Mesendoderm (in vitro differentiated cells): Measurements from ENCODE around the gene ANKEF1.
A peak's percentile ranks its signal among the peaks of the same experiment; 100 is the strongest.
"Not testable (repeated sequence)": the region's sequence is repeated elsewhere in the genome, so short reads cannot be mapped to it uniquely, and the experiment has no call there.

ENCODE experiments used
- DNase-seq: peaks from one replicate; pipeline ENCODE4 v3.0.0; 2013
- H2AK5ac ChIP-seq: 2 replicates; pipeline ENCODE4 v1.6.1; 2013; ENCODE audit warnings: low read length, inconsistent platforms
- H2BK120ac ChIP-seq: 2 replicates; pipeline ENCODE4 v1.6.1; 2013; ENCODE audit warnings: low read depth, mild to moderate bottlenecking, low read length, moderate library complexity, mixed read lengths
- H2BK15ac ChIP-seq: replicated peaks from 2 replicates; pipeline ENCODE4 v1.6.1; 2013; ENCODE audit warnings: low read depth, mild to moderate bottlenecking, moderate library complexity
- H2BK5ac ChIP-seq: 2 replicates; pipeline ENCODE4 v1.6.1; 2013; ENCODE audit warnings: low read length, inconsistent platforms
- H3K18ac ChIP-seq: 2 replicates; pipeline ENCODE4 v1.6.1; 2013; ENCODE audit warnings: mild to moderate bottlenecking, low read length, mixed read lengths
- H3K23ac ChIP-seq: one replicate; pipeline ENCODE4 v1.6.1; 2013; ENCODE audit warnings: low read length
- H3K27ac ChIP-seq: 2 replicates; pipeline ENCODE4 v1.5.1; 2013; ENCODE audit warnings: low read depth, mild to moderate bottlenecking, inconsistent platforms, low read length, moderate library complexity
- H3K27me3 ChIP-seq: 2 replicates; pipeline ENCODE4 v1.6.1; 2013; ENCODE audit warnings: low read length, control low read depth, mild to moderate bottlenecking, inconsistent platforms; ENCODE audit not compliant: insufficient read depth, poor library complexity
- H3K36me3 ChIP-seq: 2 replicates; pipeline ENCODE4 v1.6.1; 2013; ENCODE audit warnings: low read length, inconsistent platforms; ENCODE audit not compliant: control insufficient read depth, insufficient read depth
- H3K4ac ChIP-seq: one replicate; pipeline ENCODE4 v1.6.1; 2013; ENCODE audit warnings: low read depth, mild to moderate bottlenecking, low read length, moderate library complexity
- H3K4me1 ChIP-seq: 2 replicates; pipeline ENCODE4 v1.6.1; 2013; ENCODE audit warnings: low read depth, low read length, inconsistent platforms; ENCODE audit not compliant: control insufficient read depth
- H3K4me2 ChIP-seq: 2 replicates; pipeline ENCODE4 v1.6.1; 2013; ENCODE audit warnings: low read length
- H3K4me3 ChIP-seq: 2 replicates; pipeline ENCODE4 v1.5.1; 2013; ENCODE audit warnings: mild to moderate bottlenecking, low read length
- H3K56ac ChIP-seq: one replicate; pipeline ENCODE4 v1.6.1; 2013; ENCODE audit warnings: low read length
- H3K79me1 ChIP-seq: 2 replicates; pipeline ENCODE4 v1.6.1; 2013; ENCODE audit warnings: low read length, inconsistent platforms
- H3K79me2 ChIP-seq: 2 replicates; pipeline ENCODE4 v1.6.1; 2013; ENCODE audit warnings: mild to moderate bottlenecking, low read length; ENCODE audit not compliant: control insufficient read depth, insufficient read depth
- H3K9ac ChIP-seq: 2 replicates; pipeline ENCODE4 v1.6.1; 2013; ENCODE audit warnings: low read length, inconsistent platforms
- H4K5ac ChIP-seq: one replicate; pipeline ENCODE4 v1.6.1; 2013; ENCODE audit warnings: low read length
- H4K8ac ChIP-seq: one replicate; pipeline ENCODE4 v1.6.1; 2013; ENCODE audit warnings: low read depth, mild to moderate bottlenecking, control low read depth, low read length, moderate library complexity
- WGBS: extraction: QIAGEN DNeasy Blood & Tissue Kit; methylation state at CpG from one replicate; pipeline ENCODE4 v1.1.7; 2013; ENCODE audit warnings: low lambda C conversion rate, missing lambda C conversion rate; ENCODE audit not compliant: insufficient coverage; ENCODE audit errors: extremely low coverage; 5-methylcytosine and 5-hydroxymethylcytosine counted together

Gene ANKEF1

GRCh38 chr20:10033905-10034650 is 709 bp upstream of the ANKEF1 start:
- H3K4ac ChIP-seq, result no peak overlapping the region
- H3K4me2 ChIP-seq, result no peak overlapping the region
- H3K23ac ChIP-seq, result no peak overlapping the region
- no peaks in the 10 kb centered on the region for H3K79me1 ChIP-seq
- no peaks in the 10 kb centered on the region for H3K27me3 ChIP-seq
- no peak overlapping the region for H3K9ac ChIP-seq
- H4K5ac ChIP-seq, result no peak overlapping the region
- WGBS, result no CpG with 5 or more reads among the region's 5 CpGs
- no peak overlapping the region for H4K8ac ChIP-seq
- H2BK5ac ChIP-seq, result no peak overlapping the region
- no peak overlapping the region for H2BK120ac ChIP-seq
- H3K36me3 ChIP-seq, result no peaks in the 10 kb centered on the region
- no peak overlapping the region for H2AK5ac ChIP-seq
- no peak overlapping the region for H3K27ac ChIP-seq
- H3K4me3 ChIP-seq, result no peak overlapping the region
- no peak for DNase-seq
- H3K79me2 ChIP-seq, result no peaks in the 10 kb centered on the region
- H3K56ac ChIP-seq, result no peak overlapping the region
- H3K4me1 ChIP-seq, result no peaks in the 10 kb centered on the region
- no peak overlapping the region for H3K18ac ChIP-seq
- H2BK15ac ChIP-seq, result no peak overlapping the region

GRCh38 chr20:10036321-10036720 is 1.5 kb downstream of the ANKEF1 start:
- H3K36me3 ChIP-seq, H3K79me1 ChIP-seq, H3K4me3 ChIP-seq, H3K79me2 ChIP-seq, H2AK5ac ChIP-seq, H3K4me1 ChIP-seq, H4K5ac ChIP-seq, H2BK5ac ChIP-seq, H3K27ac ChIP-seq, H3K4ac ChIP-seq, DNase-seq, H3K27me3 ChIP-seq, H4K8ac ChIP-seq, H2BK15ac ChIP-seq, H2BK120ac ChIP-seq, H3K56ac ChIP-seq, H3K23ac ChIP-seq, H3K9ac ChIP-seq, H3K18ac ChIP-seq, H3K4me2 ChIP-seq: not testable (repeated sequence)
- no CpG with 5 or more reads among the region's 8 CpGs for WGBS

- no peak overlapping the region for H3K27ac ChIP-seq
- H2BK120ac ChIP-seq, result no peak overlapping the region
- no peak overlapping the region for H3K4me3 ChIP-seq
- no CpG with 5 or more reads among the region's 5 CpGs for WGBS
- H3K4ac ChIP-seq, result no peak overlapping the region
- DNase-seq, result no peak
- no peak overlapping the region for H2AK5ac ChIP-seq
- H3K4me2 ChIP-seq, result no peak overlapping the region
- no peak overlapping the region for H3K23ac ChIP-seq
- H3K79me1 ChIP-seq, result no peaks in the 10 kb centered on the region
- no peak overlapping the region for H3K56ac ChIP-seq
- H3K18ac ChIP-seq, result no peak overlapping the region
- H2BK5ac ChIP-seq, result no peak overlapping the region
- no peaks in the 10 kb centered on the region for H3K4me1 ChIP-seq
- no peaks in the 10 kb centered on the region for H3K27me3 ChIP-seq
- H3K9ac ChIP-seq, result no peak overlapping the region
- H3K79me2 ChIP-seq, result no peaks in the 10 kb centered on the region
- H2BK15ac ChIP-seq, result no peak overlapping the region
- H4K8ac ChIP-seq, result no peak overlapping the region
- no peak overlapping the region for H4K5ac ChIP-seq
- no peaks in the 10 kb centered on the region for H3K36me3 ChIP-seq
These were observed 5.5 kb downstream of the ANKEF1 start for GRCh38 chr20:10040070-10040975.

DNA sequence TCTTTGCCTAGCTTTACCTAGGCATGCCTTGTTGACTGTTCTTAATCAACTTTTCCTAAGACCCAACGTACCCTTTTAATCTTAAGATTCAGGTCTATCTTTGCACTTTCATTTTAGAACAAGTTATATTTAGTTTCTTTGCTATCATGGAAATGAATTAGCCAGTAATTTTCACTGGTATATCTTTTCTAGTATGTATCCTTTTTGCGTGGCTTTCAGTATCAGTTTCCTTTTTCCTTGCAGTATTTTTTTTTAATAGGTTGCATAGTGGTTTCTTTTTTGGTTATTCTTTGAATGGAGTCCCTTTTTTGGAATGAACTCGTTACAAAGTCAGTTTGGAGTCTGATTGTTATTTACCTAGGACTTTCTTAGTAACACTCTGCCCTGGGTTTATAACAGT is 7.3 kb downstream of the ANKEF1 start:
- no CpG with 5 or more reads among the region's 3 CpGs for WGBS
- Histone ChIP-seq H3K79me1 (no peaks in the 10 kb centered on the region), H3K23ac (no peak overlapping the region), H3K36me3 (no peaks in the 10 kb centered on the region), H2BK120ac (no peak overlapping the region), H3K4me3 (no peak overlapping the region), H2AK5ac (no peak overlapping the region), H3K18ac (no peak overlapping the region), H3K56ac (no peak overlapping the region), H4K5ac (no peak overlapping the region), H3K9ac (no peak overlapping the region), H3K4me1 (no peaks in the 10 kb centered on the region), H2BK15ac (no peak overlapping the region), H4K8ac (no peak overlapping the region), H2BK5ac (no peak overlapping the region), H3K4me2 (no peak overlapping the region), H3K79me2 (no peaks in the 10 kb centered on the region), H3K4ac (no peak overlapping the region), H3K27me3 (no peaks in the 10 kb centered on the region), H3K27ac (no peak overlapping the region)
- no peak for DNase-seq

DNA sequence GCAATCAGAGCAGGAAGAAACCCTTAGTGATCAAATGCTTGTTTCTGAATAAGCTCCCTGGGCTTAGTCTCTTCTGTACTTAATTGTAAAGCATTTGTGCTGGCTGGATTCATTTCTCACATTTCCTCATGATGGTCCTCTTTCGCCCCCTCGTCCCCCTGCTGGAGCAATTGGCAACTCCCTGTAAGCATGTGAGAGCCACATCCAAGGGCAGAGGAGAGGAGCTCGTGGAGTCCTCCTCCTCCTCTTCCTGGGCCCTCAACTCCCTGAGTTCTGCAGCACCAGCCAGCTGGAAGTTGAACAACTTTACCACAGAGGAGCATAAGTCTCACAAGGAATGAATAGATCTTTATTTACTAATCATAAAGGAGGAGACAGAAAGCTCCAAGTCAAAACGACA is 12.6 kb downstream of the ANKEF1 start:
- no peak overlapping the region for H3K18ac ChIP-seq
- no peaks in the 10 kb centered on the region for H3K36me3 ChIP-seq
- H2BK5ac ChIP-seq, result no peak overlapping the region
- no peak overlapping the region for H3K56ac ChIP-seq
- H3K27ac ChIP-seq, result no peak overlapping the region
- no peak overlapping the region for H3K23ac ChIP-seq
- no CpG with 5 or more reads among the region's 4 CpGs for WGBS
- no peak overlapping the region for H2AK5ac ChIP-seq
- no peak overlapping the region for H4K5ac ChIP-seq
- H2BK120ac ChIP-seq, result no peak overlapping the region
- H3K4me1 ChIP-seq, result no peaks in the 10 kb centered on the region
- H3K4me3 ChIP-seq, result no peak overlapping the region
- no peak overlapping the region for H2BK15ac ChIP-seq
- H3K79me1 ChIP-seq, result no peaks in the 10 kb centered on the region
- H3K9ac ChIP-seq, result no peak overlapping the region
- no peak overlapping the region for H3K4ac ChIP-seq
- H3K79me2 ChIP-seq, result no peaks in the 10 kb centered on the region
- no peak overlapping the region for H3K4me2 ChIP-seq
- no peak overlapping the region for H4K8ac ChIP-seq
- peak; percentile 70 for DNase-seq
- H3K27me3 ChIP-seq, result no peaks in the 10 kb centered on the region
